CD4-positive, alpha-beta T cell treated with Interleukin-17A for 1 hour (primary cell): Measurements from ENCODE around the gene MTO1.
"Not testable (repeated sequence)": the region's sequence is repeated elsewhere in the genome, so short reads cannot be mapped to it uniquely, and the experiment has no call there.

Experiments
- DNase-seq: peaks from one replicate; pipeline ENCODE4 v3.0.0-alpha.2; 2020

Gene MTO1

GRCh38 chr6:73504160-73504559, 42.6 kb downstream of the MTO1 start:
- DNase-seq = no peak

- no peak for DNase-seq
Measured at GRCh38 chr6:73505142-73505541, 43.6 kb downstream of the MTO1 start.

DNA sequence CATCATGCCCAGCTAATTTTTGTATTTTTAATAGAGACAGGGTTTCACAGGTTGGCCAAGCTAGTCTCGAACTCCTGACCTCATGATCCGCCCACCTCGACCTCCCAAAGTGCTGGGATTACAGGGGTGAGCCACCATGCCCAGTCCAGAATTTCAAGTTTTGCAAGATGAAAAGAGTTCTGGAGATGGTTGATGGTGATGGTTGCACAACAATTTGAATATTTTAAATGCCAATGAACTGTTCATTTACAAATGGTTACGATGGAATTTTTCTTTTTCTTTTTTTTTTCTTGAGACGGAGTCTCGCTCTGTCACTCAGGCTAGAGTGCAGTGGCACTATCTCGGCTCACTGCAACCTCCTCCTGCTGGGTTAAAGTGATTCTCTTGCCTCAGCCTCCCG, 44.2 kb downstream of the MTO1 start:
- not testable (repeated sequence) for DNase-seq

DNA sequence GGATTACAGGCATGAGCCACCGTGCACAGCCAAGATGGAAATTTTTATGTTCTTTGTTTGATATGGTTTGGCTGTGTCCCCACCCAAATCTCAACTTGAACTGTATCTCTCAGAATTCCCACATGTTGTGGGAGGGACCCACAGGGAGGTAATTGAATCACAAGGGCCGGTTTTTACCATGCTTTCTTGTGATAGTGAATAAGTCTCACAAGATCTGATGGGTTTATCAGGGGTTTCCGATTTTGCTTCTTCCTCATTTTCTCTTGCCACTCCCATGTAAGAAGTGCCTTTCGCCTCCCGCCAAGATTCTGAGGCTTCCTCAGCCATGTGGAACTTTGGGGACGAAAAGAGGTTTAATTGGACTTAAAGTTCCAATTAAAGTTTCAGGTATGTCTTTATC, 44.7 kb downstream of the MTO1 start:
- DNase-seq = no peak

GRCh38 chr6:73508776-73509175, 47.2 kb downstream of the MTO1 start:
- DNase-seq = no peak

GRCh38 chr6:73509851-73510250, 48.3 kb downstream of the MTO1 start:
- no peak for DNase-seq

DNA sequence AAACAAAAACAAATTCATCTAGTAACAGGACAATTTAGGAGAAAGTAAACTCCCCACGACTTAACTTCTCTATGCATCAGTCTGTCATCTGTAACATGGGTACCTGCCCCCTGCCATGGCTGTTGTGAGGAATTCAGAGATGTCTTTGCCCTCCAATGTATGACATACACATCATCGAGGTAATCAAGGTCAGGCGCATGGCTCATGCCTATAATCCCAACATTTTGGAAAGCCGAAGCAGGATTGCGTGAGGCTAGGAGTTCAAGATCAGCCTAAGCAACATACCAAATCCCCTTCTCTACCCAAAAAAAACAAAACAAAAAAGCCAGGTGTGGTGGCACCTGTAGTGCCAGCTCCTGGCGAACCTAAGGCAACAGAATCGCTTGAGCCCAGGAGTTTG, 50.3 kb downstream of the MTO1 start:
- peak; percentile 33 for DNase-seq

- DNase-seq = no peak
Measured at GRCh38 chr6:73513496-73513854, 51.9 kb downstream of the MTO1 start.

GRCh38 chr6:73514746-73515110, 53.2 kb downstream of the MTO1 start:
- peak; percentile 43 for DNase-seq

DNA sequence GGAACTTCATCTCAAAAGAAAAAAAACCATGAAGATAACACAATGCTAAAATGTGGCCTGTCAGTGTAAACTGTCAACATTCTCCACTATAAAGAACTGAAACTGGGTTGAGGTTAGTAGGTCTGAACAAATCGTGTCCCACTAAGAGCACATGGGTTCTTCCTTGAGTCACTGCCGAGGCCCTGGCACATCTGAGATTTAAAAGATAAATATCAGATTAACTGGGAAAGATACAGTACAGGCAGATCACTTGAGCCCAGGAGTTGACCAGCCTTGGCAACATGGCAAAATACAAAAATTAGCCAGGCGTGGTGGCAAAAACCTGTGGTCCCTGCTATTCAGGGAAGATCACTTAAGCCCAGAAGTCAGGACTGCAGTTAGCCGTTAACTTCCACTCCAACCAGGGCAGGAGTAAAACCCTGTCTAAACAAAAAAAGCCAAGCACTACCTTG, 53.7 kb downstream of the MTO1 start:
- DNase-seq = peak; percentile 51

- DNase-seq = peak; percentile 40
Measured at GRCh38 chr6:73516514-73517489, 55.3 kb downstream of the MTO1 start.

- DNase-seq = not testable (repeated sequence)
Measured at GRCh38 chr6:73518100-73518981, 56.8 kb downstream of the MTO1 start.

DNA sequence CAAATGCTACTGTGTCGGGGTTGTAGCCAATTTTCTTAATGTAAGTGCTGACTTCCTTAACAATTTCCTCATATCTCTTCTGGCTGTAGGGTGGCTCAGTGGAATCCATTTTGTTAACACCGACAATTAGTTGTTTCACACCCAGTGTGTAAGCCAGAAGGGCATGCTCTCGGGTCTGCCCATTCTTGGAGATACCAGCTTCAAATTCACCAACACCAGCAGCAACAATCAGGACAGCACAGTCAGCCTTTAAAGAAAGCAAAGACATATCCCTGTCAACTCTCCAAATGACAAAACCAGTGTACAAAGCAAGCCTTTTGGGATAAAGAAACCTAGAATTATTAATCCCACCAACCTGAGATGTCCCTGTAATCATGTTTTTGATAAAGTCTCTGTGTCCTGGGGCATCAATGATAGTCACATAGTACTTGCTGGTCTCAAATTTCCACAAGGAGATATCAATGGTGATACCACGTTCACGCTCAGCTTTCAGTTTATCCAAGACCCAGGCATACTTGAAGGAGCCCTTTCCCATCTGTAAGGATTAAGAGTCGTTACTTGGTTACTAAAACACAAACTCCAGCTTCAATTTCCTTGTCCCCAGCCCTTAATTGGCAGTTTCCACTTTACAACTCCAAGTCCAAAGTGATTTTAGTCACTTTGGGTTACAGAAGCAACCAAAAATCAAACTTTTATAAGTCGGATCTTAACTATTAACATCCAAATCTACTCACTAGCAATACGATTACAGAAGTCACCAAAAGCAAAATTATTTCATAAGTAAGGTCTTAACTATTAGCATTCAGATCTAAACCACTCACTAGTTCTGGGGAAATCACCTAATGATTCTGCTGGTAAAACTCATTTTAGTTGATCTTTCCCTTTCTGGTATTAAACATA, 57.7 kb downstream of the MTO1 start:
- DNase-seq = peak; percentile 57

- peak; percentile 89 for DNase-seq
Measured at GRCh38 chr6:73519926-73520687, 58.6 kb downstream of the MTO1 start.

DNA sequence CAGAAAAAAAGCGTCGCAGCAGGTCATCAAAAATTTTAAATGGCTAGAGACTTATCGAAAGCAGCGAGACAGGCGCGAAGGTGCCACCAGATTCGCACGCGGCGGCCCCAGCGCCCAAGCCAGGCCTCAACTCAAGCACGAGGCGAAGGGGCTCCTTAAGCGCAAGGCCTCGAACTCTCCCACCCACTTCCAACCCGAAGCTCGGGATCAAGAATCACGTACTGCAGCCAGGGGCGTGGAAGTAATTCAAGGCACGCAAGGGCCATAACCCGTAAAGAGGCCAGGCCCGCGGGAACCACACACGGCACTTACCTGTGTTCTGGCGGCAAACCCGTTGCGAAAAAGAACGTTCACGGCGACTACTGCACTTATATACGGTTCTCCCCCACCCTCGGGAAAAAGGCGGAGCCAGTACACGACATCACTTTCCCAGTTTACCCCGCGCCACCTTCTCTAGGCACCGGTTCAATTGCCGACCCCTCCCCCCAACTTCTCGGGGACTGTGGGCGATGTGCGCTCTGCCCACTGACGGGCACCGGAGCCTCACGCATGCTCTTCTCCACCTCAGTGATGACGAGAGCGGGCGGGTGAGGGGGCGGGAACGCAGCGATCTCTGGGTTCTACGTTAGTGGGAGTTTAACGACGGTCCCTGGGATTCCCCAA, 59.3 kb downstream of the MTO1 start, which contains the start of gene EEF1A1:
TSS of gene EEF1A1 (minus strand) at position 345 of the 663 bp plus-strand sequence. CDS start 1,006 bp downstream, outside the sequence.
- peak; percentile 100 for DNase-seq

- DNase-seq = no peak
Measured at GRCh38 chr6:73521351-73521985, 59.9 kb downstream of the MTO1 start.

- peak; percentile 84 for DNase-seq
Measured at GRCh38 chr6:73523434-73524123, 62.0 kb downstream of the MTO1 start.

DNA sequence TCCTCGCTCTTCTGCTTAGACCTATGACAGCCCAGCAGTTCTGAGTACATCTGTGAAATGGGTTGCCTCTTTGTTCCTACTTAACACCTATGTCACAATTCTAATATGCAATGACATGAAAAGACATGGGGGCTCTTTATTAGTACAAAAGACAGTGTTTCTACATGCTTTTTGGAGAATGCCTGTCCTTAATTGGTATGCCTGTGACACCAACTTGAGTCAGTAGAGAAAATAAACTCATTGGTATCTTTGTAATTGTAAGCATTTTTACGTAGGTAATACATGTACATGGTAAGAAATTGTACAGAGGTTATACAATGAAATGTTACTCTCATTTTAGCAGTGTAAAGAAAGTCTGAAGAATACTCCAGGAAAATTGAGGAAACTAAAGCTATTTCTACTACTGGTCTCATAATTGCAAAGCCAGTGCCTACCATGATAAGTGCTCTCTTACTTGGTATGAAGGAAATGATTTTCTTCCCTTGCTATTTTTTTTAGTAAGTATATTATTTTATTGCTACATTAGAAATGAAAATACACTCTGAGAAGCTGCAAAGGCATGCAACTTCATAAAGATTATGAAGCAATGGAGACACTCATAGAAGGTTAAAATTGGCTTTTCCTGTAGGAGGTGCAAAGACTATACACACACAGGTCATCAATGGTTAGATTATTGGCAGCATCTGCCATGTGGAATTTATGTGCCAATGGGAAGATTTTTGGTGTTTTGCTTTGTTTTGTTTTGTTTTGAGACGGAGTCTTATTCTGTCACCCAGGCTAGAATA, 64.2 kb downstream of the MTO1 start:
- DNase-seq = no peak

GRCh38 chr6:73528897-73529296, 67.4 kb downstream of the MTO1 start:
- no peak for DNase-seq
